Heart left ventricle (tissue), 13 donors: ENCODE results near the gene PNKP.

Experiments
- CTCF ChIP-seq, 12 donors: fragments of 200-600 bp; sonication (generic) in 4 of 12; IDR thresholded peaks; one replicate each; pipeline versions ENCODE4 v1.5.0 to v1.8.0; 2018 to 2022; ENCODE audit warnings: antibody characterized with exemption in 12 of 12, mild to moderate bottlenecking in 5 of 12
- POLR2A ChIP-seq, 2 donors: fragments of 450-650 bp; IDR thresholded peaks; one replicate each; pipeline ENCODE4 v1.6.1; 2017; ENCODE audit warnings: antibody characterized with exemption in 2 of 2, mild to moderate bottlenecking in 2 of 2, moderate library complexity in 2 of 2
- donor health status: ischemic (EF 13 %, LVEDD 7.1; RV severe dilation, severe dysfunction).
- donor health status: DM: no; HTN: yes; CAD: no.
- donor health status: DM: no; HTN: no; CAD: no.
- donor health status: ischemic (EF 25% LVEDD 6.9; RV normal size, moderate dysfunction).
- donor health status: ischemic (EF 25% LVEDD 5.7; RV mildly dilated, moderate dysfunction).
- donor health status: ischemic (EF 35%, LVEDD 5.7; RV mildly dilated, moderate dysfunction).
- donor health status: nonischemic (EF 11% LVEDD 7.7; RV severe dilation, severe dysfunction).
- donor health status: DM: yes; HTN: yes; CAD: no.
- donor health status: PGD.
- donor health status: ischemic (EF 29% LVEDD 5.4; RV normal size, mild dysfunction).
- donor health status: nonischemic (EF 23%, LVEDD 6.1; RV moderate dilation, normal function).

DNA sequence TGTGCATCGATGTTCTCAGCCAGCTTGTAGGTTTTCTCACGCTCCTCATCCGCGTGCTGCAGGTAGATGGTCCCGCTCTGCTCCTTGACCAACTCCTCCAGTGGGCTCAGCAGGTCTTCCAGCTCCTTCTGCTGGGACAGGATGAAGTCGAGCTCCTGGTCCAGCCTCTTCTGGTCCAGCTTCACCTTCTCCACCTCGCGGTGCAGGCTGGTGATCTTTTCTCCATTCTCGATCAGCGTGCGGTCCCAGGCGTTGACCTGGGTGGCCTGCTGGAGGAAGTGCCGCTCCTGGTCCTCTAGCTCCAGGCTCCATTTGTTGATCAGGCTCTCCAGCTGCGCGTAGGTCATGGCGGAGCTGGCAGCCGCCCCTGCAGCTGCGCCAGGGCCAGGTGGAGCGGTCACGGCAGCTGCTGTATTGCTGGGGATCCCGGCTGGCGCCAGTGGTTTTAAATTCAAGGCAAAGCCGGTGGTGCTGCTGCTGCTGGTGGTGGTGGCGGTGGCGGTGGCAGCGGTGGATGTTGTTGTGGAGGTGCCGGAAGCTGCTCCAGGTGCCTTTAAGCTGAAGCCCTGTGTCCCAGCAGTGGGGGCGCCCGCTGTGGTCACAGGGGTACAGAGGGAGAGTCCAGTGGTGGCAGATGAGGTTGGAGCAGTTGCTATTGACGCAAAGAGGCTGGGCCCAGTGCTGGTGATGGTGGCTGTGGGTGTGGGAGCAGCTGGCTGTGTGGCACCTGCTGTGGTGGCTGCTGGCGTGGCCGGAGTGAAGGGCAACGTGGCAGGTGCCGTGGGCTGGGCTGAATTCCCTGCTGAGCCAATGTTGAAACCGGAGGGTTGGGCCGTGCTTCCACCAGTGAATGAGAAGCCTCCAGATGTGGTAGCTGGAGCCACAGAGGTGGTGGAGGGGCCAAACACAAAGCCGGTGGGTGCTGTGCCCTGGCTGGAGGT lies 41.4 kb upstream of the PNKP start:
- TF ChIP-seq CTCF (IDR thresholded peaks at IDR 0.05) (no peak), POLR2A (IDR thresholded peaks at IDR 0.05) (no peak)
